ENCODE measurements around the gene SRRM2. TPM values are rescaled to one million over a fixed set of nuclear protein-coding genes. Genes with fewer than 3 reads are reported as not detected.

SRRM2 gene
- polyA plus RNA-seq, 1 donor (not counting 4 experiments of a cell fraction or from before 2014, with no cell fraction given) = 101 TPM

GRCh38 chr16:2715064-2715463 lies 37.4 kb upstream of the SRRM2 start:
- no peak for TF ChIP-seq CTCF (optimal IDR thresholded peaks at IDR 0.05 in 1 of 3, IDR thresholded peaks at IDR 0.05 in 1 of 3, conservative IDR thresholded peaks at IDR 0.05 in 1 of 3; ENCODE audit: extremely low read depth in 1 of 3, insufficient read depth in 2 of 3, low read length in 3 of 3)
- TF ChIP-seq EZH2 (IDR thresholded peaks at IDR 0.05; ENCODE audit: low read length) = no peak
- Histone ChIP-seq H3K4me1 (ENCODE audit: control insufficient read depth, extremely low read depth, insufficient read depth, low read length) (peaks cover 2% of the 10 kb centered on the region), H3K4me2 (ENCODE audit: control insufficient read depth, extremely low read depth, insufficient read depth, low read depth, low read length) (no peak overlapping the region), H4K20me1 (ENCODE audit: control insufficient read depth, extremely low read depth, insufficient read depth, low read length) (no peaks in the 10 kb centered on the region), H3K9me3 (ENCODE audit: control insufficient read depth, low read depth, low read length) (no peaks in the 10 kb centered on the region), H3K27me3 (ENCODE audit: control insufficient read depth, extremely low read depth, insufficient read depth, low read length) (peaks cover 14% of the 10 kb centered on the region), H3K79me2 (ENCODE audit: control insufficient read depth, insufficient read depth, low read length) (no peaks in the 10 kb centered on the region), H3K27ac (ENCODE audit: control insufficient read depth, insufficient read depth, low read length) (no peak overlapping the region), H3K9me1 (ENCODE audit: control insufficient read depth, extremely low read depth, insufficient read depth, low read length) (no peaks in the 10 kb centered on the region), H3K9ac (ENCODE audit: control insufficient read depth, extremely low read depth, insufficient read depth, low read length) (no peak overlapping the region), H3K4me3 (ENCODE audit: control insufficient read depth in 2 of 3, extremely low read depth in 1 of 3, insufficient read depth in 2 of 3, low read depth in 1 of 3, low read length in 3 of 3) (no peak overlapping the region), H3K36me3 (ENCODE audit: control insufficient read depth in 2 of 2, extremely low read depth in 1 of 2, insufficient read depth in 2 of 2, low read length in 2 of 2) (peaks cover 0 to 4% of the 10 kb centered on the region in 2 experiments), H2AFZ (ENCODE audit: control insufficient read depth, low read length) (no peak overlapping the region)
- FAIRE-seq (no peak), DNase-seq (ENCODE audit: low read depth, low spot score) (no peak)
- dilution Hi-C loops (cut with MboI; ENCODE audit: extremely low pct_ligation_motif_present, low sequenced_read_pairs) = no loop called here

DNA sequence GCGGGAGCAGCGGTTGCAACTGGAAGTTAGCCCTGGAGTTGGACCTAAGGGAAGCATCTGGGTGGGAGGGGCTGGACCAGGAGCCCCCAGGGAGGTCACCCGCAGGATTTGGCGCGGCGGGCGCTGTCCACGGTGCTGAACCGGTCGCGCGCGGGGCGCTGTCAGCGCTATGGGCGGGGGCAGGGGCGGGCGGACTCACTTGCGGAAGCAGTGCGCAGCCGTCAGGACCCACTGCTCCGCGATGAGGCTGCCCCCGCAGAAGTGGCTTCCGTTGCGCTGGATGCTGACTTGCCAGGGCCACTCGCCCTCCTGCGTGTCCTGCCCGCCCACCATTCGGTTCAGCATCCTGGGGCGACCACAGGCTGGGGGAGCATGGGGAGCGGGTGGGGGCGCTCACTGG lies 36.9 kb upstream of the SRRM2 start:
- no peak for FAIRE-seq
- dilution Hi-C loops (cut with MboI; ENCODE audit: extremely low pct_ligation_motif_present, low sequenced_read_pairs) = no loop called here
- H4K20me1 ChIP-seq (ENCODE audit: control insufficient read depth, extremely low read depth, insufficient read depth, low read length) = no peaks in the 10 kb centered on the region
- no peaks in the 10 kb centered on the region for H3K9me1 ChIP-seq (ENCODE audit: control insufficient read depth, extremely low read depth, insufficient read depth, low read length)
- H3K79me2 ChIP-seq (ENCODE audit: control insufficient read depth, insufficient read depth, low read length) = no peaks in the 10 kb centered on the region
- H3K9me3 ChIP-seq (ENCODE audit: control insufficient read depth, low read depth, low read length) = no peaks in the 10 kb centered on the region
- no peak overlapping the region for H3K4me2 ChIP-seq (ENCODE audit: control insufficient read depth, extremely low read depth, insufficient read depth, low read depth, low read length)
- H3K36me3 ChIP-seq (ENCODE audit: control insufficient read depth in 2 of 2, extremely low read depth in 1 of 2, insufficient read depth in 2 of 2, low read length in 2 of 2) = no peaks in the 10 kb centered on the region
- peak; percentile 15 for DNase-seq (ENCODE audit: low read depth, low spot score)
- H2AFZ ChIP-seq (ENCODE audit: control insufficient read depth, low read length) = no peak overlapping the region
- no peak overlapping the region for H3K4me3 ChIP-seq (ENCODE audit: control insufficient read depth in 2 of 3, extremely low read depth in 1 of 3, insufficient read depth in 2 of 3, low read depth in 1 of 3, low read length in 3 of 3)
- H3K9ac ChIP-seq (ENCODE audit: control insufficient read depth, extremely low read depth, insufficient read depth, low read length) = no peak overlapping the region
- TF ChIP-seq EZH2 (IDR thresholded peaks at IDR 0.05; ENCODE audit: low read length) = no peak
- TF ChIP-seq CTCF (optimal IDR thresholded peaks at IDR 0.05 in 1 of 3, IDR thresholded peaks at IDR 0.05 in 1 of 3, conservative IDR thresholded peaks at IDR 0.05 in 1 of 3; ENCODE audit: extremely low read depth in 1 of 3, insufficient read depth in 2 of 3, low read length in 3 of 3) = no peak
- H3K27ac ChIP-seq (ENCODE audit: control insufficient read depth, insufficient read depth, low read length) = no peak overlapping the region
- peaks cover 4% of the 10 kb centered on the region for H3K4me1 ChIP-seq (ENCODE audit: control insufficient read depth, extremely low read depth, insufficient read depth, low read length)
- peaks cover 14% of the 10 kb centered on the region for H3K27me3 ChIP-seq (ENCODE audit: control insufficient read depth, extremely low read depth, insufficient read depth, low read length)

Data from keratinocyte (primary cell).